Fibroblast of skin of abdomen (primary cell): ENCODE data around the gene CRHBP. TPM values are rescaled to one million over a fixed set of nuclear protein-coding genes. Genes with fewer than 3 reads are reported as not detected.
A peak's percentile ranks its signal among the peaks of the same experiment; 100 is the strongest.
"Not testable (repeated sequence)": the region's sequence is repeated elsewhere in the genome, so short reads cannot be mapped to it uniquely, and the experiment has no call there.

Experiments
- DNase-seq: peaks from one replicate; pipeline ENCODE4 v3.0.0-alpha.2; 2013
- polyA plus RNA-seq, 2 experiments: library from polyadenylated mRNA; unstranded; fragments of 120-200 nt; gene quantifications; one replicate each; pipeline ENCODE4 v1.2.1, GENCODE V29; 2013; ENCODE audit not compliant: insufficient read length in 2 of 2

Gene CRHBP, protein sequence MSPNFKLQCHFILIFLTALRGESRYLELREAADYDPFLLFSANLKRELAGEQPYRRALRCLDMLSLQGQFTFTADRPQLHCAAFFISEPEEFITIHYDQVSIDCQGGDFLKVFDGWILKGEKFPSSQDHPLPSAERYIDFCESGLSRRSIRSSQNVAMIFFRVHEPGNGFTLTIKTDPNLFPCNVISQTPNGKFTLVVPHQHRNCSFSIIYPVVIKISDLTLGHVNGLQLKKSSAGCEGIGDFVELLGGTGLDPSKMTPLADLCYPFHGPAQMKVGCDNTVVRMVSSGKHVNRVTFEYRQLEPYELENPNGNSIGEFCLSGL
- polyA plus RNA-seq (2013, experiment 1 of 2; ENCODE audit: insufficient read length) = not detected
- not detected for polyA plus RNA-seq (2013, experiment 2 of 2; ENCODE audit: insufficient read length)

GRCh38 chr5:76952795-76953536 lies at the start of gene CRHBP:
CRHBP (plus strand) TSS chr5:76953045; CDS start chr5:76953135, 90 bp downstream.
- DNase-seq = no peak

GRCh38 chr5:76908166-76908565 lies 44.7 kb upstream of the CRHBP start:
- no peak for DNase-seq

DNA sequence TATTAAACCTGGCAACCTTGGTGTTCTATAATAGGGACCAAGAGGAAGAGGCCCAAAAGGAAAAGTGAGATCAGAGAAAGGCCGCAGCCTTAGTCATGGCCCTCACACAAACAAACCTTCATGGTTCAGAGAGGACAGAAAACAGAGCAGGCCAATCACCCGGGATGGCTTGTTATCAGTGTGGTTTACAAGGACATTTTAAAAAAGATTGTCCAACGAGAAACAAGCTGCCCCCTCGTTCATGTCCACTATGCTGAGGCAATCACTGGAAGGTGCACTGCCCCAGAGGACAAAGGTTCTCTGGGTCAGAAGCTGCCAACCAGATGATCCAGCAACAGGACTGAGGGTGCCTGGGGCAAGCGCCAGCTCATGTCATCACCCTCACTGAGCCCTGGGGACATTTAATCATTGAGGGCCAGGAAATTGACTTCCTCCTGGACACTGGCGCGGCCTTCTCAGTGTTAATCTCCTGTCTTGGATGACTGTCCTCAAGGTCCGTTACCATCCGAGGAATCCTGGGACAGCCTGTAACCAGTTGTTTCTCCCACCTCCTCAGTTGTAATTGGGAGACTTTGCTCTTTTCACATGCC lies 42.4 kb upstream of the CRHBP start:
- not testable (repeated sequence) for DNase-seq

- DNase-seq = not testable (repeated sequence)
These were observed 38.2 kb upstream of the CRHBP start for GRCh38 chr5:76914671-76915070.

DNA sequence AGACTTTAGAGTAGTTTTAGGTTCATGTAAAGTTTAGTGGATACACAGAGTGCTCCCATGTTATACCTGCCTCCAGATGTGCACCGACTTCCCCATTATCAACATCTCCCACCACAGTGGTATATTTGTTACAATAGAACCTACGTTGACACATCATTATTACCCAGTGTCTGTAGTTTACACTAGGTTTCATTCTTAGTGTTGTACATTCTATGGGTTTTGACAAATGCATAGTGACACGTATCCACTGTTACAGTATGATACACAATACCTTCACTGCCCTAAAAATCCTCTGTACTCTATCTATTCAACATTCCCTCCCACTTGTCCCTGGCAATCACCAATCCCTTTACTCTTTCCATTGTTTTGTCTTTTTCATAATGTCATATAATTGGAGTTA lies 34.3 kb upstream of the CRHBP start:
- DNase-seq = no peak

- DNase-seq = no peak
These were observed 32.4 kb upstream of the CRHBP start for GRCh38 chr5:76920491-76920890.

GRCh38 chr5:76926329-76927105 lies 26.3 kb upstream of the CRHBP start:
- peak; percentile 2 for DNase-seq

- no peak for DNase-seq
These were observed 24.9 kb upstream of the CRHBP start for GRCh38 chr5:76927961-76928360.

DNA sequence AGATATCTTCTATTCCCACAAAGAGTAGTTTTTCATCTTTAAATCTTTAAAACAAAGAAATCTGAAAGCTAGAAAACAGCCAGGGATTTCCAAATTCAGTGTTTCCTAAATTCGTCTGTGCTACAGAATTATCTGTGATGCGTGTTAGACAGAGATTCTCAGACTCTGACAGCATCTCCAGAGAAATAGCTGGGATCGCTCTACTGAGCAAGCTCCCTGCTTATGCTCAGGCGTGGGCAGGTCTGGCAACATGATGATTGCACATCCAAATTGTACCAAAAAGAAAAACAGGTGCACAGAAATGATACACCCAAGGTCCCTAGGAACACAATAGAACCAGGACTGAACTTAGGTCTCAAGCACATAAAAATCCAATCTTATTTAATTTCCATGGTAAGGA lies 22.8 kb upstream of the CRHBP start:
- no peak for DNase-seq

DNA sequence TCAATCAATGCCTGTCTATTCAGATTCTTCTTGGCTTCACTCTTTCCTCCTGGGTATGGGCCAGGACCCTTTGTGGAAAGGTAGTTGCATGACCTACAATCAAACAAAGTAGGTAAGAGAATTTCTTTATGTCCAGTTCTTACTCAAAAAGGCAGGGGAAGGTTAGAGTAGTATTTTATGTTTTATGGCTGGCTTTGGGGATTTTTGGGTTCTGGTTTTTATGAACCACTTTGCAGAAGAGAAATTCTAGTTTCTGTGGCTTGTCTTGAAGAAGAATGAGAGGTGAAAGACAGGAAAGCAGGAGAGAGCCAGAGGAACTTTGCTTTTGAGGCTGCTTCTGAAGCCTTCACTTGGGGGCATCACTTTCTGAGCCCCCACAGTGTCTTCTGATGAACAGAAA lies 14.7 kb upstream of the CRHBP start:
- DNase-seq = no peak

DNA sequence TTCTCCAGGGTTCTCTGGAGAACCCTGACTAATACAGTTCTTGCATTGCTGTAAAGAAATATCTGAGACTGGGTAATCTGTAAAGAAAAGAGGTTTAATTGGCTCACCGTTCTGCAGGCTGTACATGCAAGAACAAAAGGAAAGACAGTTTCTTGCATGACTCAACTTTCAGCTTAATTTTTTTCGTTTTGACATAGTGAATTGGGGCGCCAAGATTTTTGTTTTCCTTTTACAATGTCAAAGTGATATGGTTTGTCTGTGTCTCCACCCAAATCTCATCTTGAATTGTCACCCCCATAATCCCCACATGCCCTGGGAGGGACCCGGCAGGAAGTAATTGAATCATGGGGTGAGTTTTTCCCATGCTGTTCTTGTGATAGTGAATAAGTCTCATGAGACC lies 11.8 kb upstream of the CRHBP start:
- DNase-seq = no peak

- DNase-seq = no peak
These were observed 11.4 kb upstream of the CRHBP start for GRCh38 chr5:76941442-76941841.

GRCh38 chr5:76942581-76942980 lies 10.3 kb upstream of the CRHBP start:
- DNase-seq = peak; percentile 73

DNA sequence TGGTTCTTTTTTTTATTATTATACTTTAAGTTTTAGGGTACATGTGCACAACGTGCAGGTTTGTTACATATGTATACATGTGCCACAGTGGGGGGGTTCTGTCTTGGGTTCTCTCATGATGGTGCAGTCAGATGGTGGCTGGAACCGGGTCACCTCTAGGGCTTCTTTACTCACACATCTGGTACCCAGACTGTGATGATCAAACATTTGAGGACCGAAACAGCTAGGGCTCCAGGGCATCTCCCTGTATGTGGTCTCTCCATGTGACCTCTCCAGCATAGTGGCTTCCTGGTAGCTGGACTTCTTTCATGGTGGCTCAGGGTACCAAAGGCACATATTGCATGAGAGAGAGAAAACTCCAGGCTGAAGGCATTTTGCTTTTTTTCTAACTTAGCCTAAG lies 9.8 kb upstream of the CRHBP start:
- DNase-seq = no peak

DNA sequence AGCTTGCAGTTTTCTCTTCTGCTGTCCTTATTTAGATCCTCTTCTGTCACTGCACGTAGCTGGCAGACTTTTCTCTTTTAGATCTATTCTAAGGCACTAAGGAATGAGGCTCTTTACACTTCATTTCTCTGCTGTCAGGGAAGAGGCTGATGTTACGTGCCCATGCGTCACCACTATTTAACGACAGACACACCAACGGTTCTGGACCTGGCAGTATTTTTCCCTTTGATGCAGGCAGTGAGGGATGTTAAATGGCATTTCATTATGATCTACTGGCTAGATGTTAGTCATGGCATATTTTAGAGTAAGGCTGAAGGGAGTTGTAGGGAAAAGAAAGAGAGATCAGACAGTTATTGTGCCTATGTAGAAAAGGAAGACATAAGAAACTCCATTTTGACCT lies 8.2 kb upstream of the CRHBP start:
- no peak for DNase-seq

DNA sequence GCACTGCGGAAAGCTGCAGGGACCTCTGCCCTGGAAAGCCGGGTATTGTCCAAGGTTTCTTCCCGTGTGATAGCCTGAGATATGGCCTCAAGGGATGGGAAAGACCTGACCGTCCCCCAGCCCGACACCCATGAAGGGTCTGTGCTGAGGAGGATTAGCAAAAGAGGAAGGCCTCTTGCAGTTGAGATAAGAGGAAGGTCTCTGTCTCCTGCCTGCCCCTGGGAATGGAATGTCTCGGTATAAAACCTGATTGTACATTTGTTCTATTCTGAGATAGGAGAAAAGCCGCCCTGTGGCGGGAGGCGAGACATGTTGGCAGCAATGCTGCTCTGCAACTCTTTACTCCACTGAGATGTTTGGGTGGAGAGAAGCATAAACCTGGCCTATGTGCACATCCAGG lies 7.6 kb upstream of the CRHBP start:
- DNase-seq = not testable (repeated sequence)

GRCh38 chr5:76946090-76946489 lies 6.8 kb upstream of the CRHBP start:
- no peak for DNase-seq

GRCh38 chr5:76947082-76947503 lies 5.8 kb upstream of the CRHBP start:
- no peak for DNase-seq

GRCh38 chr5:76953551-76954382 lies 922 bp downstream of the CRHBP start:
- DNase-seq = peak; percentile 16

DNA sequence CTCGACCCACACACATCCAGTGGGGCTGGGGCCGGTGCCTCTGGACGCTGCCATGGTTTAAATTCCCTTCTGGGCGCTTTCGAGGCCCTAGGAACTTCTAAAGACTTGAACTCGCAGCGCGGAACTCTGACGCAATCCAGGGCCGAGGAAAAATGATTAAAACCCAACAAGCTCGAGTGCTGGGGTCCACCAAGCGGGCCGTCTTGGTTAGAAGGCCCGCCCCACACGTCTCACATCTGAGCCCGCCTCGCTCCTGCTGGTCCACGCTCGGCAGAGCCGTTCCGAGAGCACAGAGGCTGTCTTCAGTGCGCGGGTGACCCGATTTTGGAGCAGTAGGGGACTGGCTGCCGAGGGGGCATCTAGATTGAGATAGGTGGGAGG lies 1.5 kb downstream of the CRHBP start:
- DNase-seq = no peak

DNA sequence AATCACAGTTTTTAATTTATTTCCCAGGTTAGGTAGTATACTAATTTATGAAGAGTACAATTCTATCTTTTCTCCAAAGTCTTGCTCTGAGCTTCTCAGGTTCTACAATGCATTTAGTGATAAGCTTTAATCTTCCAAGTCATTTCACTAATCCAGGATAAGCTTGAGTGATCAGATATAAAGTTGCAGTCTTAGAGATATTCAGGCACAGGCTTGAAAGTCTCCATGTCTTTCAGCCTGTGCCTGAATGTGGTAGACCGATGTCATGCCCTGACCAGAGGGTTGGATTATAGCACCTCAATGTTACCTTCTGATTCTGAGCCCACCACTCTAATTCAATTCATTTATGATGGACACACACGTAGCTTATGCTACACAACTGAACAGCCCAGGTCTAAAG lies 3.2 kb downstream of the CRHBP start:
- no peak for DNase-seq
